Liver (tissue), 9 donors: ENCODE results near the gene GNG7. TPM values are rescaled to one million over a fixed set of nuclear protein-coding genes. Genes with fewer than 3 reads are reported as not detected.

Source experiments
- DNase-seq: peaks from one replicate; pipeline ENCODE4 v3.0.0-alpha.2; 2017; ENCODE audit warnings: low spot score
- H3K27ac ChIP-seq, 2 donors: one replicate each; pipeline ENCODE4 v1.7.0; 2013; ENCODE audit warnings: inconsistent platforms in 2 of 2, low read length in 2 of 2, control low read depth in 1 of 2, low read depth in 1 of 2, mild to moderate bottlenecking in 1 of 2
- H3K27me3 ChIP-seq, 4 donors: one replicate each; pipeline versions ENCODE4 v1.6.1 to v1.7.0; 2013; ENCODE audit warnings: low read length in 3 of 4, inconsistent platforms in 1 of 4, mild to moderate bottlenecking in 1 of 4, moderate library complexity in 1 of 4; ENCODE audit not compliant: control insufficient read depth in 4 of 4, insufficient read depth in 4 of 4
- H3K36me3 ChIP-seq, 4 donors: one replicate each; pipeline versions ENCODE4 v1.6.1 to v1.7.0; 2013; ENCODE audit warnings: low read length in 3 of 4, mild to moderate bottlenecking in 3 of 4, low read depth in 1 of 4, moderate library complexity in 1 of 4; ENCODE audit not compliant: control insufficient read depth in 4 of 4, insufficient read depth in 3 of 4
- H3K4me1 ChIP-seq, 4 donors: one replicate each; pipeline versions ENCODE4 v1.6.1 to v1.7.0; 2013; ENCODE audit warnings: low read length in 3 of 4, mild to moderate bottlenecking in 3 of 4, moderate library complexity in 1 of 4; ENCODE audit not compliant: control insufficient read depth in 4 of 4, insufficient read depth in 4 of 4
- H3K4me3 ChIP-seq, 3 donors: one replicate each; pipeline versions ENCODE4 v1.6.1 to v1.7.0; 2013; ENCODE audit warnings: low read length in 3 of 3, control low read depth in 1 of 3, low read depth in 1 of 3, mild to moderate bottlenecking in 1 of 3
- H3K9ac ChIP-seq, 2 donors: one replicate each; pipeline ENCODE4 v1.7.0; 2013; ENCODE audit warnings: low read length in 2 of 2, mild to moderate bottlenecking in 2 of 2, moderate library complexity in 2 of 2, control low read depth in 1 of 2, low read depth in 1 of 2
- H3K9me3 ChIP-seq, 4 donors: one replicate each; pipeline versions ENCODE4 v1.6.1 to v1.7.0; 2013; ENCODE audit warnings: low read length in 3 of 4; ENCODE audit not compliant: control insufficient read depth in 4 of 4
- ATF3 ChIP-seq: IDR thresholded peaks from 2 replicates; pipeline ENCODE4 v1.6.1; 2016; ENCODE audit warnings: antibody characterized with exemption
- CTCF ChIP-seq: fragments of 150-350 bp; IDR thresholded peaks from 2 replicates; pipeline ENCODE4 v1.5.1; 2017; ENCODE audit warnings: improper control_type of control experiment, low read depth, low read length; ENCODE audit not compliant: missing input control
- EGR1 ChIP-seq, 2 donors: IDR thresholded peaks; 2 replicates each; pipeline ENCODE4 v1.6.1; 2016 to 2018; ENCODE audit warnings: antibody characterized with exemption in 2 of 2, low read depth in 2 of 2
- FOXA1 ChIP-seq: IDR thresholded peaks from 2 replicates; pipeline ENCODE4 v1.6.1; 2016; ENCODE audit warnings: antibody characterized with exemption
- FOXA2 ChIP-seq: IDR thresholded peaks from 2 replicates; pipeline ENCODE4 v1.6.1; 2016; ENCODE audit warnings: antibody characterized with exemption
- GABPA ChIP-seq, 2 donors: IDR thresholded peaks in 1 of 2; conservative IDR thresholded peaks in 1 of 2; 2 replicates each; pipeline ENCODE4 v1.6.1; 2016; ENCODE audit warnings: antibody characterized with exemption in 2 of 2, mild to moderate bottlenecking in 1 of 2, moderate library complexity in 1 of 2
- HNF4A ChIP-seq, 2 donors: conservative IDR thresholded peaks; 2 replicates each; pipeline ENCODE4 v1.6.1; 2016; ENCODE audit warnings: antibody characterized with exemption in 2 of 2, mild to moderate bottlenecking in 2 of 2
- JUND ChIP-seq, 2 donors: IDR thresholded peaks; 2 replicates each; pipeline ENCODE4 v1.6.1; 2016; ENCODE audit warnings: antibody characterized with exemption in 2 of 2
- MAX ChIP-seq: IDR thresholded peaks from 2 replicates; pipeline ENCODE4 v1.6.1; 2016; ENCODE audit warnings: antibody characterized with exemption
- NR2F2 ChIP-seq: IDR thresholded peaks from 2 replicates; pipeline ENCODE4 v1.6.1; 2016; ENCODE audit warnings: antibody characterized with exemption
- RAD21 ChIP-seq, 2 donors: IDR thresholded peaks; 2 replicates each; pipeline ENCODE4 v1.6.1; 2016; ENCODE audit warnings: antibody characterized with exemption in 2 of 2, mild to moderate bottlenecking in 2 of 2
- RXRA ChIP-seq, 2 donors: IDR thresholded peaks; 2 replicates each; pipeline ENCODE4 v1.6.1; 2017 to 2018; ENCODE audit warnings: antibody characterized with exemption in 2 of 2, mild to moderate bottlenecking in 1 of 2
- SP1 ChIP-seq: IDR thresholded peaks from 2 replicates; pipeline ENCODE4 v1.6.1; 2018; ENCODE audit warnings: antibody characterized with exemption, mild to moderate bottlenecking
- TAF1 ChIP-seq: conservative IDR thresholded peaks from 2 replicates; pipeline ENCODE4 v1.6.1; 2016; ENCODE audit warnings: antibody characterized with exemption, mild to moderate bottlenecking
- YY1 ChIP-seq: IDR thresholded peaks from 2 replicates; pipeline ENCODE4 v1.6.1; 2016; ENCODE audit warnings: antibody characterized with exemption, mild to moderate bottlenecking
- ZBTB33 ChIP-seq: IDR thresholded peaks from 2 replicates; pipeline ENCODE4 v1.6.1; 2016; ENCODE audit warnings: antibody characterized with exemption
- WGBS: extraction: QIAGEN DNeasy Blood & Tissue Kit; methylation state at CpG from one replicate; pipeline ENCODE4 v1.1.7; 2013; 5-methylcytosine and 5-hydroxymethylcytosine counted together
- polyA plus RNA-seq, 2 donors: library from polyadenylated mRNA; stranded (reverse) in 1 of 2; unstranded in 1 of 2; fragments of 200-250 nt in 1 of 2; fragments of >200 nt in 1 of 2; fragmentation: Nextera tagmentation in 1 of 2; extraction: Ambion mirVana in 1 of 2; gene quantifications; one replicate each; pipeline versions ENCODE4 v1.2.1 to v1.2.3, GENCODE V29; 2013 to 2015
- total RNA-seq, 2 donors: library from RNA; depleted of rRNA; stranded (reverse); fragments of >200 nt; gene quantifications; one replicate each; pipeline ENCODE4 v1.2.3, GENCODE V29; 2014
- donor health status: healthy.
- donor health status: healthy.
- donor health status: healthy.
- donor health status: healthy.
- donor health status: healthy.

The GNG7 gene
- total and polyA plus RNA-seq, 4 donors, result 0.75 to 1.9 (median 1.1) TPM

GRCh38 chr19:2719920-2720776 is 17.7 kb upstream of the GNG7 start (continued):
- TF ChIP-seq CTCF (no peak), RXRA (IDR thresholded peaks at IDR 0.05) (no peak), ATF3 (no peak), GABPA (IDR thresholded peaks at IDR 0.05 in 1 of 2, conservative IDR thresholded peaks at IDR 0.05 in 1 of 2) (no peak), SP1 (no peak), HNF4A (conservative IDR thresholded peaks at IDR 0.05) (no peak)

- H3K4me1 ChIP-seq, result peaks cover 0 to 8% (median 5%) of the 10 kb centered on the region in 4 donors
- TF ChIP-seq ZBTB33 (no peak), FOXA2 (no peak), RAD21 (IDR thresholded peaks at IDR 0.05) (no peak), HNF4A (conservative IDR thresholded peaks at IDR 0.05) (no peak), YY1 (no peak), CTCF (no peak), JUND (IDR thresholded peaks at IDR 0.05) (no peak), FOXA1 (no peak), ATF3 (no peak), MAX (no peak), EGR1 (IDR thresholded peaks at IDR 0.05; ENCODE audit: low read depth in 2 of 2) (no peak), TAF1 (no peak), NR2F2 (no peak)
- H3K9ac ChIP-seq, result no peak overlapping the region
- no peaks in the 10 kb centered on the region for H3K36me3 ChIP-seq
- H3K4me3 ChIP-seq, result no peak overlapping the region
- H3K27ac ChIP-seq, result no peak overlapping the region
- DNase-seq, result no peak
- 49% methylated on average over 7 of the region's 7 CpGs for WGBS
- peaks cover 0 to 7% (median 3%) of the 10 kb centered on the region in 4 donors for H3K27me3 ChIP-seq
- peaks cover 3 to 14% (median 6%) of the 10 kb centered on the region in 4 donors for H3K9me3 ChIP-seq
These were observed 16.8 kb upstream of the GNG7 start for GRCh38 chr19:2719232-2719735.
